SH-SY5Y (cell line): ENCODE results near the gene ATP6V1C2.

Experiments
- GATA2 ChIP-seq: IDR thresholded peaks from 2 replicates; pipeline ENCODE4 v1.6.1; 2011; ENCODE audit warnings: mild to moderate bottlenecking, low read depth, low read length
- GATA3 ChIP-seq: IDR thresholded peaks from 2 replicates; pipeline ENCODE4 v1.6.1; 2011; ENCODE audit warnings: low read depth, mild to moderate bottlenecking, low read length, moderate library complexity

Gene ATP6V1C2

DNA sequence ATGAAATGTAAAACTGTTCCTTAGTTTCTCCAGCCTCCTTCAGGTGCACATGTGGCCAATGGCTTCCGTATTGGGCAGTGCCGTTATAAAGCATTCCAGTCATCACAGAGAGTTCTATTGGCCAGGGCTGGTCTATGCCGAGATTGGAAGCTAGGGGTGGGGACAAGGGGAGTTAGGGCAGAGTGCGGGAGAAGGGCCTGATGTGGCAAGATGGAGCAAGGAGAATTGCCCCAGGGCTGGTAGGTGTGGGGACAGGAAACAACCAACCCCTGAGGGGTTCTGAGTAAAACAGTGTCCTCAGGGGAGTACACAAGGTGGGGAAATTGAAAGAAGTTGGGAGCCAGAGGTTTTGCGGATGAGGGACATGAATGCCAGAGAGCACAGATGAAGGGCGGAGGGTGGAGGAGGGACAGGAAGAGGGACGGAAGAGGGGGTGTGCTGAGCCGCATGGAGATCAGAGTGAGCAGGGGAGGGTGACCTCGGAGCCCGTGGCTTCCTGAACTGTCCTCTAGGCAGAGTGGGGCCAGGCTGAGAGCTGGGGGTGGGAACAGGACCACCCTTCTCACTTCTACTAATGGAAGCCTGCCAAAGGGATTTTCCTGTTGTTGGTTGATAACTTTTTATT is 9.1 kb upstream of the ATP6V1C2 start:
- TF ChIP-seq GATA3 (no peak), GATA2 (no peak)

DNA sequence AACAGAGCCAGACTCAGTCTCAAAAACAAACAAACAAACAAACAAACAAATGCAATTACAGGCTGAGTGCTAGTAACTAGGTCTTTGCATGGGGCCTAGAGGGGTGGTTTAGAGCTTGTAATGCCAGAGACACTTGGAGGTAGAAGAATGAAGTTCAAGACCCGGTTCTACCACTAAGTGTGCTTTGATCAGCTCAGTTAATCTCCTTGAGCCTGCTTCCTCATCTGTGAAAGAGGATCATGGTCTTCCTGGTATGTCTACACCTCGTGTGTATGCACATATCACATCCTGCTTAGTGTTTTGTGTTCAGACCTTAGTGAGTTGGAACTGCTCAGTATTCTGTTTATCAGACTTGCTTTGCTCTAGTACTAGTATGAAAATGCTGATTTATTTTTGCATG is 4.8 kb upstream of the ATP6V1C2 start:
- TF ChIP-seq GATA2 (no peak), GATA3 (no peak)

DNA sequence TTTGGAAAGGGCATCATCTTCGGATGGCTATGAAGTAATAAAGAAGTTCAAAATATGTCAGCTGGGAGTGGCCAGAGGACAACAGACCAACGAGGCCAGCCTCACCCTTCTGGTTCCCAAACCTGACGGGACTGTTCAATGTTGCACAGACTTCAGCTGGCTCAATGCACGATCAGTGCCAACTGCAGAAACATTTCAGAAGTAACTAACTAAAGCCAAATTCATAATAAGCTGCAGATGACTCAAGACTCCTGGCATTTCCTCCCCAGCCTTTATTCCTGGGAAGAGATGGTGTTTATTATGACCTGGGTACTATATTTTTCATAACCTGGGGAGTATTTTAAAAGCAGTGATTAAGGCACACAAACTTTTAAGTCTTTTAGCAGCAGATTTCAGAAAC is 3.8 kb upstream of the ATP6V1C2 start:
- no peak for TF ChIP-seq GATA3
- TF ChIP-seq GATA2, result no peak

DNA sequence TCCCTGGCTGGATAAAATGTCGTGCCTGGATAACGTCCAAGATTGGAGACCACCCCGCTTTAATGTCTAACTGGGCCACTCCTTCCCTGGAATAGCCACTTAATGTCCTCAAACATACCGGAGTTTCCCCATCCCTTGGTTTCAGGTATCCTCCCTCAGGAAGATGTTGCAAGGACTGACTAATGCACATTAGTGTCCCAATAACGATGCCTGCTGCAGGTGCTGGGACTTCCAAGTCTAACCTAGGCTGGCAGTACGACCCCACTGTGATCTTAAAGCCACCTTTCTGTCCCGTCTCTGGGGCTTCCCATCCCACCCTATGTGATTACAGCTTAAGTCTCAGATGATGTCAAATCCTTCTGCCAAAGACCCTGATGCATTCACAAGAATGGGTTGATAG is 1.1 kb upstream of the ATP6V1C2 start:
- TF ChIP-seq GATA2, result no peak
- no peak for TF ChIP-seq GATA3

DNA sequence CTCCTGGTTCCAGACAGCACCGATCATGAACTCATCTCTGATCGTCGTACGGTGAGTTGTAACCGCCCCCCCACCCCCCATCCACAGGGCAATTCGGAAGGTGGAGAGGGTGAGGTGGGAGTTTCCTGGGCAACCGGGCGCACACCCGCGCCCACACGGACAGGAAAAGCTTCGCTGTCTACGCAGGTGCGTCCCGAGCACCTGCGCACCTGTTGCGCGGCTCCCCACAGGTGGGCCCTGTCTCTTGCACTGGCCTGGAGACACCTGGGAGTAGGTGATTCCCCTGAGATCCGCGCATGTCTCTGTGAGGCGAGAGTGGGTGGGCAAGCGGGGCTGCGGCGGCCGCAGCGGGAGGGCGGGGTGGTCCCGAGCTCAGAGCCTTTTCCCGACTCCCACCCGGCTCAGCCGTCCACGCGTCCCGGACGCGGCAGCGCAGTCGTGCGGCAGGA is 459 bp upstream of the ATP6V1C2 start:
- no peak for TF ChIP-seq GATA2
- TF ChIP-seq GATA3, result no peak

DNA sequence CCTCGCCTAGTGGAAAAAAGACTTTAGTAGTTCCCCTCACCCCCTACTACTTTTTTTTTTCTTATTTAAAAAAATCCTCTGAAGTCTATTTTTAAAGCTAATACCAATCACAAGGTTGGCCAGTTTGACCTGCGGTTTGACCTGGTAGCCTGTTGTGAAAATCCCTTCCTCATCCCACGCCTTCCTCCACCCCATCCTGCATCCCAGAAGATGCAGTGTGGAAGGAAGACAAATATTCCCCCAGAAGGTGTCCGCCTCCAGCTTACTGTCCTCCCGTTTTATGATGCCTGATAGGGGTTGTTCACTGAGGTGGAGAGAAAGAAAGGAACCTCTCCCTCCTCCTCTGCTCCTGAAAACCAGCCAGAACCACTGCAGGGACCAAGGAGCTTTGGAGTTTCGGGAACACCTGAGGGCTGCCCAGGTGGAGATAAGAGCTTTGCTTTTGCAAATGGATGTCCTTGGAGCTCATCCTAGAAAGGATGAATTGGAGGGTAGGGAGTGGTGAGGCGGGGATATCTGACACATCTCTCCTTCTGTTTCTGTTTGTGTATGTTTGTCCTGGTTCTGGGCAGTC is 909 bp downstream of the ATP6V1C2 start:
- TF ChIP-seq GATA2 (no peak), GATA3 (no peak)

DNA sequence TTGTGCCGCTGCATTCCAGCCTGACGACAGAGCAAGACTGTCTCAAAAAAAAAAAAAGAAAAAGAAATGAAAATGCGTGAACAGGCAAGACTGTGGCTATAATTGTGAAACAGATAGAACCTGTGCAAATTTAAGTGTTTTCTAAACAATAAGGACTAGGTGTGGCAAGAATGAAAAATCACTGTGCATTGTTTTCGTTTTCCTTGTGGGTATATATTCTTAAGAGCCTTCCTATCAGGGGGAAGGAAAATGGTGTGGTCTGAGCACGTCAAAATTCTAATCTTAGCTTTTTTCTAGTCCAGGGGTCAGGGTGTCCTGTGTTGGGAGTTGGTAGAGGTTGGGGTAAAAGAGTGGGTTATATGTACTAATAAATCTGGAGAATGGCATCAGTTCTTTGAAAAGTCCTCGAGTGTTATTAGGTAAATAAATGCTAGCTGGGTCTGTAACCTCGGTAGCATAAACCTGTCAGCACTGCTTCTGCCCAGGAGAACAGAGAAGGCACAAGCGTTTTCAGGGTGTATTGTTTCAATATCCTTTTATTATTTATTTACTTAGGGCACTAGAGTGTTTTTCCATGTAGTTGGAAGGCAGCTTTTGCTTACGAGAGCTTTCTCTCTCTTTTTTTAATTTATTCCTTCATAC is 11.6 kb downstream of the ATP6V1C2 start:
- no peak for TF ChIP-seq GATA2
- no peak for TF ChIP-seq GATA3

DNA sequence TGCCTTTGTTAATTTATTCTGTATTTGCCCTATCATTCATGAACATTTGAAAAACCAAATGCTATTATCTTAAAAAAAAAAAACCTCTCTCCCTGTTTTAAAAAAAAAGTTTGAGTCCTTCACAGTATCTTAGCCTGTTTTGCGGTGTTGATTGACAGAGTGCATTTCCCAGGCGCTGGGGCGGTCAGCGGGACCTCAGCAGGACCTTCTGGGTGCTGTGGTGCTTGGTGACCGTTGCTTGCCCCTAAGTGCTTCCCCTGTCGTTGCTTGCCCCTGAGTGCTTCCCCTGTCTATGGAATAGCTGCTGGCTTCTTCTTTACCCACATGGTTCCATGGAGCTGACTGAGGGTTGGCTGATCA is 12.1 kb downstream of the ATP6V1C2 start:
- TF ChIP-seq GATA2 (no peak), GATA3 (no peak)

DNA sequence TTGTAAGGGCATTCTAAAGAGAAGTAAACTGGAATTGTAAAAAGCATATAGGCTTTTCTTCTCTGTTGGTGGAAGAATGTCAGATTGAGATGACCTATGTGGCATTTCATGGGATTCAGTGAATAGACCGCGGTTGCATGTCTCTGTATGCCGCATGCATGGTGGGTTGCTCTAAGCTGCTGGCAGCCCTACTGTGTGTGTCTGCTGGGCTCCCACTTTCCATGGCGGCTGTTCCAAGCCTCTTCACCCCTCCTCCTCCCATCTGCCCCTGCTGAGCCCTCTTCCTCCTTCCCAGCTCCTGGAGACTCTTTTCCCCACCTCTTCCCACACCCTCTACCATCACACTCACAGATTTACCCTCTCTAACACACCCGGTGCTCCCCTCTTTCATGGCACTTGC is 12.6 kb downstream of the ATP6V1C2 start:
- TF ChIP-seq GATA2 (no peak), GATA3 (no peak)

DNA sequence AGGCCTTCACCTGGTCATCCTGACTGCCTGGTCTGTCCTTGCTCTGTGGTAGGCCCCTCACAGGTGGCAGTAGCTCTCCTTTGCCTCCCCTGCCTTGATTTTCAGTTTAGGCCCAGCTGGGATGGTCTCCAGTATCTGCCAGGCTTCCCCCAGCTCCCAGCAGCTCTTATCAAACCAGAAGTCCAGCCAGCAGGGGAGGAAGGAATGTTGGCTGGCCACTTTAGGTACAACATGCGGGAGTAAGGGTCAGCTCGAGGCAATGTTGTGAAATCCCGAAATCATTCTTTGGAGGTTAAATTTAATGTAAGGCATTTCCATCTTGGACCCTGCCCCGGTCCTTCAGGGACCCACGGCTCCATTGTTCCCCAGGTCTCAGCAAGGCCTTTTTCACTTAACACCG is 16.8 kb downstream of the ATP6V1C2 start:
- TF ChIP-seq GATA3 (no peak), GATA2 (no peak)

DNA sequence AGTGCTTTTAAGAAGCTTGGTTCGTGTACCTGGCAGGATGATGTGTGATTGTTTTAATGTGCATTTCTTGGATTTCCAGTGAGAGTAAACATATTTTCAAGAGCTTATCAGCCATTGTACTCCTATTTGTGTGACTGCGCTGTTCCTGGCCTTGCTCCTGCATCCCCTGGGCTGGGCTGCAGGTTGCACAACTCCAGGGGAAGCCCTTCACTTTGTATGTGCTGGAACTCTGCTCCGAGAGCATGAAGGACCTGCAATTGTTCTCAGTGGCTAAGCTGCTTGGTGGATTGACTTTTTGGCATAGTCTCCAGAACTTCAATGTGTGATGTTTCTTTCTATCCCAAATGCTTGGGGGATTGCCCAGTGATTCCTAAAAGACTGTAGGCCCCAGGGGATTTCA is 18.8 kb downstream of the ATP6V1C2 start:
- TF ChIP-seq GATA2 (no peak), GATA3 (no peak)

DNA sequence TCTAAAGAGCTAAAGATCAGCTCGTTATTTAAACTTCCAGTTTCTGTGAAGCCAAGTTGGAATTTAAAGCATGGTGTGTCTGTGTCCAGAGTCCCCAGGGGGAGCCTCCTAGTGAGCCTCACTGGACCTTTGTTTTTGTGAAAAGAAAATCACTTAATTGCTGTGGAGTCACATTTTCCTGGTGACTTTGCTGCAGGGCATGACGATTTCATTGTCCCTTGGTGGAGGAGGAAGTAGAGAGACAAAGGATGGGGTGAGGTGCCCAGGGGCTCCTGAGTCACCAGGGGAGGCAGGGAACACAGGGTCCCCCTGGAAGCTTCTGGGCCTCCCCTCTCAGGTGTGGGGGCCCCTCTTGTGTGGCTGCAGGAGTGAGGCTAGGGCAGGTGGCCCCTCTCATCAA is 19.7 kb downstream of the ATP6V1C2 start:
- no peak for TF ChIP-seq GATA3
- TF ChIP-seq GATA2, result no peak

DNA sequence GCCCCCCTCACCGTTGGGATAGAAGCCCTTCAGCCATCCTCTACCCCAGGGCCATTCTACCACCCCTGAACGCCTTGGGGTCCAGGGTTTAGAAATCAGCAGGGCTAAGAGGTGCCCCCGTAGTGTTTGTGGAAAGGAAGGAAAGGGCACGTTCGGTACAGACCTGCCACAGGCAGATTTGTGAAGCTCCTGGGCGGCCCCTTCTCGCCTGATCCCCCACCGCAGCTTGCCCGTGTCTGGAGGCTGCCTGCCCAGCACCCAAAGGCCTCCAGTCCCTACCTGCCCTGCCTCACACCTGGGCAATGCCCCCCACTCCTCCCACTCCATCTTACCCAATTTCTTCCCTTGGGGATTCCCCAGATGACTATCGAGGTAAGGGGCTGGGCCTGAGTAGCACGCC is 21.2 kb downstream of the ATP6V1C2 start:
- no peak for TF ChIP-seq GATA3
- no peak for TF ChIP-seq GATA2

DNA sequence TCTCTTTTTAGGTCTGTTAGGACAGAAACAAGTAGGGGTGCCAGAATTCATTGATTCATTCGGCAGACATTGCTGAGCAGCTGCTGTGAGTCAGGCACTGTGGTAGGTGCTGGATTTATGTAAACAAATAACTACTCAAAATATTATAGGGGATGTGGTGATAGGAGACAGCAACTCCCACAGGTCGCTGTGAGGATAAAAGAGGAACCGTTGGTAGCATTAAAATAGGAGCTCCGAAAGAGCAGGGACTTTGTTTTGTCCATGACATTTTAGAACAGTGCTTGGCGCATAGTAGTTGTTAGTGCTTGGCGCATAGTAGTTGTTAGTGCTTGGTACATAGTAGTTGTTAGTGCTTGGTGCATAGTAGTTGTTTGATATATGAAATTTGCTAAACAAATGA is 29.2 kb downstream of the ATP6V1C2 start:
- TF ChIP-seq GATA2, result no peak
- no peak for TF ChIP-seq GATA3

DNA sequence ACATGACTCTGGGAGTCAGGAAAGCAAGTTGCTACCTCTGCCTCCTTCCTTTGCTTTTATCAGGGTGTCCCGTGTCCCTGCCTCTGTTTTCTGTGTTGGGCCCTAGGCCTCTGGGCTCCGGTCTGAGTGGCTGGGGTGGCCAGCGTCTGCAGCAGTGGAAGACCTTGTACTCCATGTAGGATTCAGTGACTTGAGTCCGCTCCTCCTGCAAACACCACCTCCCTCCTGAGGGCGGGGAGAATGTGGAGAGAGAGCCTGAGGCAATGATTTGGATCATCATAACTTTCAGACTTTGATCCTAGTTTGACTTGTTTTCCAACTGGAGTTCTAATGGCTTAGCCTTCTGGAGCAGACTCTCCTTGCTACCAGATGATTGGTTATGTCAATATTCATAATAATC is 30.8 kb downstream of the ATP6V1C2 start:
- TF ChIP-seq GATA3, result no peak
- TF ChIP-seq GATA2, result no peak
